Measurements from ENCODE around the gene AKR1B1. TPM values are rescaled to one million over a fixed set of nuclear protein-coding genes. Genes with fewer than 3 reads are reported as not detected.
"Not testable (repeated sequence)": the region's sequence is repeated elsewhere in the genome, so short reads cannot be mapped to it uniquely, and the experiment has no call there.

Gene AKR1B1
- total RNA-seq (2014; rRNA removed; shearing (Covaris generic)) = 85.0 and 94.1 TPM in 2 replicates
- polyA plus RNA-seq (2015; cell fraction: cytosol; rRNA removed) = 181 and 196 TPM in 2 replicates
- polyA plus RNA-seq (2015; cell fraction: nucleus; rRNA removed) = 125 and 159 TPM in 2 replicates

DNA sequence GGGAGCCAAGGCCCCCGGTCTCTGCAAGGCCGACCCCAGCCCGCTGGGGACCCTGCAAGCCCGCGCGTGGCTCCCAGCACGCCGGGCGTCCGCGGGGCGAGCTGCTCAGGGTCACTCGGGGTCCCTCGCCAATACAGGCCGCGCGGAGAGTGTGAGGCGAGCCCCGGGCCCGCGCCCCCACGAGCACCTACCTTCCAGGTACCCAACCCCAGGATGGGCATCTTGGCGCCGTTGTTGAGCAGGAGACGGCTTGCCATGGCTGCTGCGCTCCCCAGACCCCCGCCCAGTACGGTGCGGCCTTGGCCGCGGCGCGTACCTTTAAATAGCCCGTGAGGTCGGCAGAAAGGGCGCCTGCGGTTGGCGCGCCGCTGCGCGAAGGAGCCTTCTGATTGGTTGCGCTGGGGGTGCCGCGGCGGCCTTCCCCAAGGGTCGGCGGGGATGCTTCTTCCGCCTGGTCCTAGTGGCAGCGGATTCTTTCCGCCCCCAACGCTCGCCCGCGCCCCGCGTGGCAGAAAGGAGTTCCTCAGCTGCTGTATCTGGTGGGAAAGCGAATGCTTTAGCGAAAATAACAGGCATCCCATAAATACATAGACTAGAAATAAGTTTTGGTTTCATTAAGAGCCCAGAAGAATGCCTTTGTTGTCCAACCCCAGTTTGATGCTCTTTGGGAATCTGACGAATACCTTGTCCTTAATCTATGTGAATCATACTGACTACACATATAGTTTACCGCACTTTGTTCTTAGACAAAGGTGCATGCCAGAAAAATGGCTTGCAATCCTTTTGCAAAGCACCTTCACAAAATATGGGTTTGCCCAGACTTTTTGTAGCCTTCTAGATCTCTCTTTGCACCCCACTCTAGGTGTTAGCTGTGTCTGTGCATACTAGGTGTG is at the start of gene AKR1B1:
AKR1B1 (minus strand) TSS at position 295 of the 893 bp plus-strand sequence; CDS start at position 257, 38 bp downstream.
- DNase-seq (ENCODE audit: low read depth, low spot score) = peak; percentile 95
- in situ Hi-C loops (cut with HindIII; ENCODE audit: low pct_unique_long_range_greater_than_20kb, low sequenced_read_pairs) = no loop called here

DNA sequence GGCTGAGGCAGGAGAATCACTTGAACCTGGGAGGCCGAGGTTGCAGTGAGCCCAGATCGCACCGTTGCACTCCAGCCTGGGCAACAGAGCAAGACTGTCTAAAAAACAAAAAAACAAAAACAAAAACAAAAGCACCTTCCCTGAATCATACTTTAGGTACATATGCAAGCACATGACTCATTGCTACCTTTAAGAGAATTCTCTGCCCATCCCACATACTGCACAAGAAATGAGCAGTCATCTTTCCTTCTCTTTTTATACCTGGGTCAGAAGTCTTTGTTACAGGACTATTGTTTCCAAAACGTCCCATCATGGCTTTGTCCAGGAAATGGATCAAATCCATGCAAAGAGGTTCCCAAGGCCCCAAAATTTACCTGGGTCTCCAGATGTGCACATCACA is 47.0 kb upstream of the AKR1B1 start:
- no peak for DNase-seq (ENCODE audit: low read depth, low spot score)
- in situ Hi-C loops (cut with HindIII; ENCODE audit: low pct_unique_long_range_greater_than_20kb, low sequenced_read_pairs) = no loop called here

DNA sequence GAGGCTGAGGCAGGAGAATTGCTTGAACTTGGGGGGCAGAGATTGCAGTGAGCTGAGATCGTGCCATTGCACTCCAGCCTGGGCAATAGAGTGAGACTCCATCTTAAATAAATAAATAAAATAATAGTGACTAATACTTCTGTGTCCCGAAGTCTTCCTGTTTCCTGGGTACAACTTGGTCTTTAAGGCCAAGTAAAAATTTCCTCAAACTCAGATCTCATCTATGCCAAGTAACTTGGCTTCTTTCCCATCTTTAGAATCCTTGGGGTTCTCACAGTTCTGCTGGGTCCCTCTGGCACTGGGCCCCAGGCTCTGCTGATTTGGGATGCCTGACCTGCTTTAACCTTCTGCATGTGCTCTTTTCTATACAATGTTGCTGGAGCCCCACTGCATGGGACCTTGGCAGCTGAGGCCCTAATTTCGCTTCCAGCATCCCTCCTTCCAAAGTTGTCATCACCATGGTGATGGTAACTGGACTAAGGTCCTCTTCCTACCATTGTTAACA is 45.8 kb upstream of the AKR1B1 start:
- no peak for DNase-seq (ENCODE audit: low read depth, low spot score)

DNA sequence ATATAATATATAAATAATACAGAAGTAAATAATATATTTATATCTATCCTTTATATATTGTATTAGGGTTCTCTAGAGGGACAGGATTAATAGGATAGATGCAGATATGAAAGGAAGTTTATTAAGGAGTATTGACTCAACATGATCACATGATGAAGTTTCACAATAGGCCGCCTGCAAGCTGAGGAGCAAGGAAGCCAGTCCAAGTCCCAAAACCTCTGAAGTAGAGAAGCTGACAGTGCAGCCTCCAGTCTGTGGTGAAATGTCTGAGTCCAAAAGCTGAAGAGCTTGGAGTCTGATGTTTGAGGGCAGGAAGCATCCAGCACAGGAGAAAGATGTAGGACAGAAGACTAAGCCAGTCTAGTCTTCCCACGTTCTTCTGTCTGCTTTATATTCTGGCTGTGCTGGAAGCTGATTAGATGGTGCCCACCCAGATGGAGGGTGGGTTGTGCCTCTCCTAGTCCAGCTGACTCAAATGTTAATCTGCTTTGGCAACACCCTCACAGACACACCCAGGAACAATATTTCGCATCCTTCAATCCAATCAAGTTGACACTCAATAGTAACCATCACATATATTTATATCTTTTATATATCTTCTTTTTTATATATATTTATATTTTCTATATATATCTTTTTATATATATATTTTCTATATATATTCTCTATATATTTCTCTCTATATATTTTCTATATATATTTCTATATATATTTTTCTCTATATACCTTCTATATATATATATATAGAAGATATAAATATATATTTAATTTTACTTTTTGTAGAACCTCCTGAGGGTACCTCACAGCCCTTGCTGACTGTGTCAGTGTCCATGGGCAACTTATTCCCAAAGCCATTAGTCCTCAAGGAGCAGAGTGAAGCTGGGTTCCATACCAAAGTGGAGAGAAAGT is 43.8 kb upstream of the AKR1B1 start:
- DNase-seq (ENCODE audit: low read depth, low spot score) = peak; percentile 39

More for the DNA sequence above, 45.8 kb upstream of the AKR1B1 start:
- in situ Hi-C loops (cut with HindIII; ENCODE audit: low pct_unique_long_range_greater_than_20kb, low sequenced_read_pairs) = no loop called here

DNA sequence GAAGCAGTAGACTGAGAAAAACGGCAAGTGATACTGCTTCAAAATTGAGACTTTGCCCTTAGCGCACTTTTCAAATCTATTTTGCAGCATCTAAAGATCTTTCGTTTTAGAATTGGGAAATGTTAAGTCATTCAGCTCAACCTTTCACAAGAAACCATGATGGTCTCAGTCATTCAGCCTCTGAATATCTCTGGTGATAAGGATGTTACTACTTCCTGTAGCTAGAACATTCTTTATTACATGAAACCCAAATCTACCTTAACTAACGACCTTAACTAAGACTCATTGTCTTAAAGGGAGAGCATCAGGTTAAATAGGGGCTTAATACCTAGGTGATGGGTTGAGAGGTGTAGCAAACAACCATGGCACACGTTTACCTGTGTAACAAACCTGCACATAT is 42.1 kb upstream of the AKR1B1 start:
- no peak for DNase-seq (ENCODE audit: low read depth, low spot score)
- in situ Hi-C loops (cut with HindIII; ENCODE audit: low pct_unique_long_range_greater_than_20kb, low sequenced_read_pairs) = no loop called here

More for the DNA sequence above, 43.8 kb upstream of the AKR1B1 start:
- in situ Hi-C loops (cut with HindIII; ENCODE audit: low pct_unique_long_range_greater_than_20kb, low sequenced_read_pairs) = no loop called here

DNA sequence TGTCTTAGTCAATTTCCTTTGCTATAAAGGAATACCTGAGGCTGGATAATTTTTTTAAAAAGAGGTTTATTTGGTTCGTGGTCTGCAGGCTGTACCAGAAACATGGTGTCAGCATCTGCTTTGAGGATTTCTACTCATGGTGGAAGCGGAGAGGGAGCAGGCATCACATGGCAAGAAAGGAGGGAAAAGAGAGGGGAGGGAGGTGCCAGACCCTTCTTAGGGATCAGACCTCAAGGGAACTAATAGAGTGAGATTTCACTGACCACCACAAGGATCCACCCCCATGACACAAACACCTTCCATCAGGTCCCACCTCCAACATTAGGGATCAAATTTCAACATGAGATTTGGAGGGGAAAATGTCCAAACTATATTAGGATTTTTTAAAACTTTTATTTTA is 41.5 kb upstream of the AKR1B1 start:
- DNase-seq (ENCODE audit: low read depth, low spot score) = no peak
- in situ Hi-C loops (cut with HindIII; ENCODE audit: low pct_unique_long_range_greater_than_20kb, low sequenced_read_pairs) = no loop called here

DNA sequence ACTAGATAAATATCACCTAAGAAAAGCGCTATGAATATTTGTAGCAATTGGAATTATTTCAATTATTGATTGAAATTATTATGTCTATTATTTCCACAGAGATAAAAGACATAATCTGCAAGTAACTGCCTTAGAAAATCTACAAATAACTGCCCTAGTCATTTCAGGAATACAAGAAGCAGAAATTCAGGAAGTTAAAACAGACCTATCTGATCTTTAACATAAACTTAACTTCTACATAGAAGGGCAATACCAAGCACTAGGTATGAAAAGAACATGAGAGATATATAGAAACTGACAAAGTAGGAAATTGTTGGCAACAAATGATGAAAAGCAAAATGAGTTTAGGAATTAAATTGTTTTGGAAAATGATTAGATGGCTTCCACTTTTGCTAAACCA is 36.6 kb upstream of the AKR1B1 start:
- DNase-seq (ENCODE audit: low read depth, low spot score) = no peak
- in situ Hi-C loops (cut with HindIII; ENCODE audit: low pct_unique_long_range_greater_than_20kb, low sequenced_read_pairs) = no loop called here

DNA sequence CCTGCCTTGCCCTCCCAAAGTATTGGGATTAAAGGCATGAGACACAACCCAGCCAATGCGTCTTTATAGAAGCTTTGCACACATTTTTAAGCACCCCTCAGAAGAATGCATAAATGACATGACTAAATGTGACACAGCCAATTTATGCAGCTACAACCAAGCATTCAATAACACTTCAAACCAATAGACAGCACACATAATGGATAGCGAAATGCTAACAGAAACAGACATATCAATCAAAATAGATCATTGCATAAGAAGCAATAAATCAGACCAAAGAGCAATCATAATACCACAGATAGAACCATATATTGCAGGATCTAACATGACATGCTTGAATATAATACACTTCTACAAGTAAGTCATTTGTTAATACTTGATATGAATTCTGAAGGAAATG is 34.2 kb upstream of the AKR1B1 start:
- DNase-seq (ENCODE audit: low read depth, low spot score) = no peak
- in situ Hi-C loops (cut with HindIII; ENCODE audit: low pct_unique_long_range_greater_than_20kb, low sequenced_read_pairs) = no loop called here

DNA sequence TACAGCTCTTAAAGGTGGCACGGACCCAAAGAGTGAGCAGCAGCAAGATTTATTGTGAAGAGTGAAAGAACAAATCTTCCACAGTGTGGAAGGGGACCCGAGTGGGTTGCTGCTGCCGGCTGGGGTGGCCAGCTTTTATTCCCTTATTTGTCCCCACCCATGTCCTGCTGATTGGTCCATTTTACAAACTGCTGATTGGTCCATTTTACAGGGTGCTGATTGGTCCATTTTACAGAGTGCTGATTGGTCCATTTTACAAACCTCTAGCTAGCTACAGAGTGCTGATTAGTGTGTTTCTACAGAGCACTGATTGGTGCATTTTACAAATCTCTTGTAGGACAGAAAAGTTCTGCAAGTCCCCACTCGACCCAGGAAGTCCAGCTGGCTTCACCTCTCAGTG is 28.8 kb upstream of the AKR1B1 start:
- in situ Hi-C loops (cut with HindIII; ENCODE audit: low pct_unique_long_range_greater_than_20kb, low sequenced_read_pairs); DNase-seq (ENCODE audit: low read depth, low spot score): not testable (repeated sequence)

DNA sequence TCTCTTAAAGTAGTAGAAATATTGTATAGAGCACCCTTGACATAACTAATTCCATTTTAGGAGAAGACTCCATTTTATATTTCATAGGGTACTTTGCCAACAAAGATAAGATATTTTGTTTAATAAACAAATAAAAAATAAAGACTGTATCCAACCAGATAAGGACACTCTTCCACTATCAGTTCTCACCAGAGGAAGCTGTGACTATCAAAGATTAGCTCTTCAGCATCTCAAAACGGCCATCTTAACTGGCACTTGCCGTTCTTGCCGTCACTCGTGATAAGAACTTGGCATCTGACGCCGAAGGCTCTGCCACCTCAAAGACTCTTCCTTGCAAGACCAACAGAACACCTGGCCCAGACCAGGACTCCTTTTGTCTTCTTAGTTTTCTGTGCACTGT is 26.3 kb upstream of the AKR1B1 start:
- DNase-seq (ENCODE audit: low read depth, low spot score) = no peak
- in situ Hi-C loops (cut with HindIII; ENCODE audit: low pct_unique_long_range_greater_than_20kb, low sequenced_read_pairs) = no loop called here

DNA sequence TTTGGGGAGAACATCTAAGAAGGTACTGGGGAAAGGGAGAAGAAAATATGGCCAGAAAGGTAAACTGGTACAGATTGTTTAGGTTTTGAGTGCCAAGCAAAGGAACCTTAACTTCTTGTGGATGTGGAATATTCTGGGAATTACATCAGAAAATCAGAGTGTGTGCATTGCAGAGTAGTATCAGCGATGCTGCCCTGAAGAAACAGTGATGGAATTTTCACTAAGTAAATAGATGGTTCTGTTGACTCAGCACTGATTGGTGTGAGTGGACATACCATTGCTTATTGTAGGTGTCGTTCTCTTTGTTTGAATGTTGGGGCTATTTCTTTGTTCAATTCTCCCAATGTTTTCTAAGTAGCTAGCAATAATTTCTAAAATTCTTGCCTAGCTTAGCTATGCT is 24.4 kb upstream of the AKR1B1 start:
- DNase-seq (ENCODE audit: low read depth, low spot score) = no peak
- in situ Hi-C loops (cut with HindIII; ENCODE audit: low pct_unique_long_range_greater_than_20kb, low sequenced_read_pairs) = no loop called here

DNA sequence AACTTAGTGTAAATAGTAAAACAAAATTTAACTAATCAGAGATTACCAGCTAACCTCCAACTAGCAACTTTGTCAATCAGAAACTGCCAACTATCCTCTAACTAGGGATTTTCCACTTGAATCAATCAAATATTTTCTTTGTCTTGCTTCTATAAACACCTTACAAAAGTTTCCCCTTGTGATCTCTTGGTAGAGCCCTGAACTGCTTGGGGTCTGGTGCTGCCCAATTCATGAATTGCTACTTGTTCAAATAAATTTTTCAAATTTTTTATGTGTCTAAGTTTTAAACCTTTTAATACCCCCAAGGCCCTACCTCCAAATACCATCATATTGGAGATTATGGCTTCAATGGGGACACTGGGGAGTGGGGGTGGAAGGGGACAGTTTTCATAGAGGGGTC is 24.0 kb upstream of the AKR1B1 start:
- in situ Hi-C loops (cut with HindIII; ENCODE audit: low pct_unique_long_range_greater_than_20kb, low sequenced_read_pairs) = no loop called here

DNA sequence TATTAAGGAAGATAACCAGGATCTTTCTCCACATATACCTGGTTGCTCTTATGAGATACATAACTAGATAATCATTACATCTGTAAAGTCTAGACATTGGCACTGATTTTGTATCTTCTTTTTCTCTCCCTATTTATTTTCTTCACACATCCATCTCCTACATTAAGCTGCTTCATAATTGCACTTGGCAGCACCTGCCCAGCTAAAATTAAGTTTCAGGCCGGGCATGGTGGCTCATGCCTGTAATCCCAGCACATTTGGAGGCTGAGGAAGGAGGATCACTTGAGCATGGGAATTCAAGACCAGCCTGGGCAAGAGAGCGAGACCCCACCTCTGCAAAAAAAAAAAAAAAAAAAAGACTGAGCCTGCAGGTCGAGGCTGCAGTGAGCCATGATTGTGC is 22.3 kb upstream of the AKR1B1 start:
- in situ Hi-C loops (cut with HindIII; ENCODE audit: low pct_unique_long_range_greater_than_20kb, low sequenced_read_pairs) = no loop called here
- no peak for DNase-seq (ENCODE audit: low read depth, low spot score)

More for the DNA sequence above, 24.0 kb upstream of the AKR1B1 start:
- DNase-seq (ENCODE audit: low read depth, low spot score) = no peak

DNA sequence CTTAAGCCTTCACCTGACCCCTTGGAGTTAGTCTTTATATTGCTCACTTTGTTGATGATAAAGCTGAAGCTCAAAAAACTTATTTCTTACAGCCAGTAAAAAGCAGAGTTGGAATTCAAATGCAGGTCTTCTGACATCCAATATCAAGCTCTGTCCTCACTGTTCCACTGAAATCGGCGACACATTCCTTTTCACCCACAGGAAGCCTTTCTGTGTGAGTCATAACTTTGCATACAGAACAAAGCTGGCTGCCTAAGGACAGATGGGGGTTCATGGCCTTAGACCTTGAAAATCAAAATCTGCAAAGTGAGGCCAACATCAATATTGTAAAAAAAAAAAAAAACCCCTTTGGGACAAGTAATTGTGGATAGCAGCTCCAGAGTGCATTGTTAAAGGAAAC is 21.8 kb upstream of the AKR1B1 start:
- DNase-seq (ENCODE audit: low read depth, low spot score) = peak; percentile 32
- in situ Hi-C loops (cut with HindIII; ENCODE audit: low pct_unique_long_range_greater_than_20kb, low sequenced_read_pairs) = no loop called here

DNA sequence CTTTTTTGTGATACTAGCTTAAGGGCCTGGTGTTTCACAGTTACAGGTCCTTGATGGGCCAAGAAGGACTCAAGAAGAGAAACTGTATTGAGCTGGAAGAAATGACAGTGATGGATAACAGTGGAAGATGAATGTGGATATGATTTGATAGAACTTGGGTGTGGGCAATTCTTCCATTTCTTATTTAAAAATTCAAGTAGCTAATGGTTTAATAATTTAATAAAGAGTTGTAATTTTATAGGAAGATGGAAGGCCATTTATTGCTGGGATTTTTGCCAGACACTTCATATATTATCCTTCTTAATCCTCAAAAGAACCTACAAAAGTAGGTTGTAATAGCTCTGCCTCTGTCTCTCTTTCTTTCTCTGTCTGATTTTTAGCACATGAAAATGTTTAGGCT is 21.3 kb upstream of the AKR1B1 start:
- in situ Hi-C loops (cut with HindIII; ENCODE audit: low pct_unique_long_range_greater_than_20kb, low sequenced_read_pairs) = no loop called here
- no peak for DNase-seq (ENCODE audit: low read depth, low spot score)

DNA sequence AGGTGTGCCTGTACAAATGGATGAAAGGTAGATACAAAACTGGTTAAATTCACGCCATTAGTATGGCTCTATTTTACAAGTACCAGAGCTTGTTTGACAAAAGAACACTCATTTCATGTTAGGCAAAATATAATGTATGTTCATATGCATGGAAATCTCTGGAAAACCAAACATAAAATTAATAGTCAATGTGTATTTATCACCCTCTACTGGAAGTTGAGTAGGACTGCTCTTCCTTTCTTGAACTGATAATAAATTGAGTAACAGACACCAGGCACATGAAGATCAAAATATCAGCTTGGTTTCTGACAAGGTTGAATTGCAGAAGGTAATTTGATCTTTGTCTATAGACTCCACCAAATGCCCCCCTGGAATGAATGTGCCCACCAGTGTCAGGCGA is 19.8 kb upstream of the AKR1B1 start:
- in situ Hi-C loops (cut with HindIII; ENCODE audit: low pct_unique_long_range_greater_than_20kb, low sequenced_read_pairs) = no loop called here
- peak; percentile 32 for DNase-seq (ENCODE audit: low read depth, low spot score)

DNA sequence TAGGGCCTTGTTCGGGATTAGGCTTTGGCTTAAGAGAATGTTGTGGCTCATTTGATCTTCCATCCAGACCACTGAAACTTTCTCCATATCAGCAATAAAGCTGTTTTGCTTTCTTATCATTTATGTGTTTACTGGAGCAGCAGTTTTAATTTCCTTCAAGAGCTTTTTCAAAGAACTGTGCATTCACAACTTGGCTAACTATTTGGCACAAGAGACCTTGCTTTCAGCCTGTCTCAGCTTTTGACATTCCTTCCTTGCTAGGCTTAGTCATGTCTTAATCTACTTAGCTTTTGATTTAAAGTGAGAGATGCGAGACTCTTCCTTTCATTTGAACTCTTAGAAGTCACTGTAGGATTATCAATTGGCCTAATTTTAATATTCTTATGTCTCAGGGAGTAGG is 19.1 kb upstream of the AKR1B1 start:
- in situ Hi-C loops (cut with HindIII; ENCODE audit: low pct_unique_long_range_greater_than_20kb, low sequenced_read_pairs) = no loop called here
- no peak for DNase-seq (ENCODE audit: low read depth, low spot score)

DNA sequence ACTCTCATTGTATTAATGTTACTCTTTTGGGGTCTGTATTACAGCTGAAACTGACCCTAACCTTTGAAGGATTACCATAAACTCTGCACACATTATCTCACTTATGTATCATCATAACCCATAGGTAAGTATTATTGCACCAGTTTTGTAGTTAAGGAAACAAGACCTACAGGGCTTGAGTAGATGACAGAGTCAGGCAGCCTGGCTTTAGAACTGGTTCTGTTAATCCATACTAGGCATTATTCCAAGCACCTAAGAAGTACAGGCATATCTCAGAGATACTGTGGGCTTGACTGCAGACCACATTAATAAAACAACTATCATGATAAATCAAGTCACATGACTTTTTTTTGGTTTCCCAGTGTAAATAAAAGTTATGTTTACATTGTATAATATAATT is 17.1 kb upstream of the AKR1B1 start:
- no peak for DNase-seq (ENCODE audit: low read depth, low spot score)
- in situ Hi-C loops (cut with HindIII; ENCODE audit: low pct_unique_long_range_greater_than_20kb, low sequenced_read_pairs) = no loop called here
